ENCODE measurements around the gene IL12RB2.

IL12RB2 gene

DNA sequence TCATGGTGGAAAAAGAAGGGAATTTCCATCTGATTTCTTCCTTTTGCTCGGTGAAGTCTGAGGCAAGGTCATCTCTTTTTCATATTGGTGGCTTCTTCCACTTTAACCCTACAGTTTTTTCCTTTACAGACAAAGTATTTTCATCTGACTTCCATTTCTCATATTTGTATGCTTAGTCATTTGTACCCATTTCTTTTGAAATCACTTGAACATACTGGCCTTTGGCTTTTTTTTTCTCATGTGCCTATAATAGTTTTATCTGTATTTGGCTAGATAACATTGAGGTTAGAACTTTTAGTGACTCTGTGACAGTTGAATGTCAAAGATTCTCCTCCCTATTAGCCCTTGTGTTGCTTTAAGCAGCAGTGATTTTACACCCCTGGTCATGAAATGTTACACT is 27.7 kb downstream of the IL12RB2 start:
- Histone ChIP-seq H3K36me3 (ENCODE audit: insufficient read depth, low read length) (no peaks in the 10 kb centered on the region), H3K27me3 (ENCODE audit: control insufficient read depth in 1 of 2, insufficient read depth in 2 of 2, low read length in 2 of 2) (no peaks in the 10 kb centered on the region), H3K9me3 (ENCODE audit: low read length) (no peaks in the 10 kb centered on the region), H3K27ac (ENCODE audit: low read depth, low read length) (no peak overlapping the region), H3K9ac (ENCODE audit: low read length) (no peak overlapping the region), H3K4me1 (ENCODE audit: insufficient read depth, low read length) (peaks cover 10% of the 10 kb centered on the region), H3K4me3 (ENCODE audit: low read depth in 1 of 2, low read length in 2 of 2) (no peak overlapping the region)

DNA sequence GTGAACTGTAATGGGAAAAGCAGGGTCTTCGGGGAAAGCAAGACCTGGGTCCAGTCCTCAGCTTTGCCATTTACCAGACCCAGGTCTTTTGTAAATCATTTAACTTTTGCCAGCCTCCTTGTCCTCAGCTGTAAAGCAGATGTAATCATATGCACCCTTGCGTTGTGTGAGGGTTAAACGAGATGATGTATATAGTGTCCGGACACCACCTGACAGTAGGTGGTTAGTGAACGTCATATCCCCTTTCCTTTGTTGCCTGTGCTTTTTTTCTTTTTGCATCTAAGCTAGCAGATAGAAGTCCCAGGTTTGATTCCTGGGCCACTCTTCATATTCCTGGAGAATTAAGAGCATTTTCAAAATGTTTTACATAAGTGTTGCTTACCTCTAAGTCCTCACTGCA is 28.5 kb downstream of the IL12RB2 start:
- no peak overlapping the region for H3K9ac ChIP-seq (ENCODE audit: low read length)
- H3K36me3 ChIP-seq (ENCODE audit: insufficient read depth, low read length), result no peaks in the 10 kb centered on the region
- H3K27me3 ChIP-seq (ENCODE audit: control insufficient read depth in 1 of 2, insufficient read depth in 2 of 2, low read length in 2 of 2), result no peaks in the 10 kb centered on the region
- H3K27ac ChIP-seq (ENCODE audit: low read depth, low read length), result no peak overlapping the region
- H3K9me3 ChIP-seq (ENCODE audit: low read length), result no peaks in the 10 kb centered on the region
- H3K4me1 ChIP-seq (ENCODE audit: insufficient read depth, low read length), result peaks cover 10% of the 10 kb centered on the region
- H3K4me3 ChIP-seq (ENCODE audit: low read depth in 1 of 2, low read length in 2 of 2), result no peak overlapping the region

DNA sequence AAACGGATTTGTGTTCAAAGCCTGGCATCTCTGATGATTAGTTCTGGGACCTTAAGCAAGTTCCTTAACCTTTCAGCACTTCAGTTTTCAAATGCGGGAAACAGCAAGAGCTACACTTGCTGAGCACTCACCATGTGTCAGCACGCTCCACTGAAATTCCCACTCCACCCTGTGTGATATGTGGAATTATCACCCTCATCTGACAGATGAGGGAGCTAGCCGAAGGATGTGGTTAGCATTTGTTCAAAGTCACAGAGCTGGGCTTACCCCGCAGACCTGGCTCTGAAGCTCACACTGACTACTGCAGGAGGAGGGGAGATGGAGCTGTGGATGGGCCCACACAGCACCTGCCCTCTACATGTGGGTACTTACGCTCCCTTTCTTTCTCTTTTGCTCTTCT is 29.1 kb downstream of the IL12RB2 start:
- peaks cover 10% of the 10 kb centered on the region for H3K4me1 ChIP-seq (ENCODE audit: insufficient read depth, low read length)
- H3K4me3 ChIP-seq (ENCODE audit: low read depth in 1 of 2, low read length in 2 of 2), result no peak overlapping the region
- no peak overlapping the region for H3K9ac ChIP-seq (ENCODE audit: low read length)
- H3K27ac ChIP-seq (ENCODE audit: low read depth, low read length), result no peak overlapping the region
- H3K27me3 ChIP-seq (ENCODE audit: control insufficient read depth in 1 of 2, insufficient read depth in 2 of 2, low read length in 2 of 2), result no peaks in the 10 kb centered on the region
- H3K9me3 ChIP-seq (ENCODE audit: low read length), result no peaks in the 10 kb centered on the region
- H3K36me3 ChIP-seq (ENCODE audit: insufficient read depth, low read length), result no peaks in the 10 kb centered on the region

DNA sequence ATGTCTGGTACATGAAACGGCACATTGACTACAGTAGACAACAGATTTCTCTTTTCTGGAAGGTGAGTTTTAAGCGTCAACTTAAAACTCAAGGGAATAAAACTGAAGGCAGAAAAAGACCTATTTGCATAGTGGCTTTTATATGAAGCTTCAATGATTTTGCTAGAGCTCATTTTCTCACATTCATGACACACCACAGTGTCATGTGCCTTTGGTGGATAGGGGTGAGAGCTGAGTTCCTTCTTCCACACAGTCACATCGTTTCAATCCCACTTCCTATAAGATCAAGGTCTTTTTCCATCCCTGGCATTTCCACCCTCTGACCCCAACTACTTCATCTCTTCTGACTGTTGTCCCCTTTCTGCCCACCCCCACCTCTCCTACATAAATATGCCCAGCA is 31.0 kb downstream of the IL12RB2 start:
- Histone ChIP-seq H3K9ac (ENCODE audit: low read length) (no peak overlapping the region), H3K4me3 (ENCODE audit: low read depth in 1 of 2, low read length in 2 of 2) (no peak overlapping the region), H3K9me3 (ENCODE audit: low read length) (no peaks in the 10 kb centered on the region), H3K4me1 (ENCODE audit: insufficient read depth, low read length) (peaks cover 10% of the 10 kb centered on the region), H3K27me3 (ENCODE audit: control insufficient read depth in 1 of 2, insufficient read depth in 2 of 2, low read length in 2 of 2) (no peaks in the 10 kb centered on the region), H3K27ac (ENCODE audit: low read depth, low read length) (no peak overlapping the region), H3K36me3 (ENCODE audit: insufficient read depth, low read length) (no peaks in the 10 kb centered on the region)

DNA sequence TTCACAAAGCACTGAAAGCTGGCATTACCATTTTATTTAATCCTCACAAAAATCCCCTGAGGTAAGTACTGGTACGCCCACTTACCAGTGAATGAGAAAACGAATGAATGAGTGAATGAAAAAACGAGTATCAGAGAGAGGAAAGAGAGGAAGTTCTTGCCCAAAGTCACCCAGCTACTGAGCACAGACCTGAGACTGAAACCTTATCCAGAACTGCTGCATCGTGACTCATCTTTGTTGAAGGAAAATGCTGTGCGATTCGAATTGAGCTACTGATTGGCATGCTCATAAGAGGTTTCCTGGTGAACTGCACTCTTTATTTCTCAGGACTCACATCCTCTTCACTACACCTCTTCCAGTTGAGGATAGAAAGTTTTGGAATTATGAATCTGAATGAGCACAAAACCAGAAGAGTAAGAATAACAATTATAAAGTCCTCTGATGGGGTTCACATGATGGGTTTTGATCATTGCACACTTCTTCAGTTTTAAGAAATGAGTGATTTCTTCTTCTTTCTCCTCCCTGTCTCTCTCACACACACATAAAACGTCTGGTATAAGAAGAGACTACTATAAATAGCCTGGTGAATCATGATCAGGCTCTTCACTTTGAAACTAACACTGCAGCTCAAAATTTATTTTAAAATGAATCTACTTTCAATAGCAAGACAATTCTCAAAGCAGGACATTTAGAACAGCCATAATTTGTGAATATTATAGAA is 32.1 kb downstream of the IL12RB2 start:
- Histone ChIP-seq H3K4me3 (ENCODE audit: low read depth in 1 of 2, low read length in 2 of 2) (no peak overlapping the region), H3K27ac (ENCODE audit: low read depth, low read length) (no peak overlapping the region)

DNA sequence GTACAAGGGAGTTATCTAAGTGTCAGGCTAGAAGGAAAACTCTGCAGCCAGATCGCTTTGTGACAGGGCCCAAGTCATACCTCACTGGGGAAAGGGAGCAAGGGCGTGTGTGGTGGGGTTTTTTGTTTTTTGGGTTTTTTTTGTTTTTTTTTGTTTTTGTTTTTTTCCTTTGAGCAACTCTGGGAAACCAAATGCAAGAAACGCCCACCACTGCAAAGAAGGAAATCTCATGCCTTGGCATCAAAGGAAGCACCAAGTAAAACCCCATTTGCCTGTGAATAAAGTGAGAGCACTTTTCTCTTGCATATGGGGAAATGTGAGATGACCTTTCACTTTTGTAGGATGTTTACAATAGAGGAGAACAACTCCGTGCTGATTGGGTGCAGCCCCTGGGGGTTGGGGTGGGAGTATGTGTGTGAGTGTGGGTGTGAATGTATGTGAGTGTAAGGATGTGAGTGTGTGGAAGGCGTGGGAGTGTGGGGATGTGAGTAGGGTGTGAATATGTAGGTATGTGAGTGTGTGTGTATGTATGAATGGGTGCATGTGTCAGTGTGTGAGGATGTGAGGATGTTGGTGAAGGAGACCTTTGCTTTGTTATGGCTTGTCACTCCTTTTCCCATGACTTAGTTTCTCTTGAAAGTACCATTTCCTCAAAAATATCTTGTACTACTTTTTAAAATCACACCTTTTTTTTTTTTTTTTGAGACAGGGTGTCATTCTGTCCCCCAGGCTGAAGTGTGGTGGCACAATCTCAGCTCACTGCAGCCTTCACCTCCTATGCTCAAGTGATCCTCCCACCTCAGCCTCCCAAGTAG is 34.6 kb downstream of the IL12RB2 start:
- H3K4me3 ChIP-seq (ENCODE audit: low read depth in 1 of 2, low read length in 2 of 2), result no peak overlapping the region
- no peak overlapping the region for H3K9ac ChIP-seq (ENCODE audit: low read length)
- no peaks in the 10 kb centered on the region for H3K27me3 ChIP-seq (ENCODE audit: control insufficient read depth in 1 of 2, insufficient read depth in 2 of 2, low read length in 2 of 2)
- no peaks in the 10 kb centered on the region for H3K36me3 ChIP-seq (ENCODE audit: insufficient read depth, low read length)
- H3K4me1 ChIP-seq (ENCODE audit: insufficient read depth, low read length), result peaks cover 10% of the 10 kb centered on the region
- H3K9me3 ChIP-seq (ENCODE audit: low read length), result no peaks in the 10 kb centered on the region
- no peak overlapping the region for H3K27ac ChIP-seq (ENCODE audit: low read depth, low read length)

More for the DNA sequence above, 32.1 kb downstream of the IL12RB2 start:
- peaks cover 10% of the 10 kb centered on the region for H3K4me1 ChIP-seq (ENCODE audit: insufficient read depth, low read length)
- H3K27me3 ChIP-seq (ENCODE audit: control insufficient read depth in 1 of 2, insufficient read depth in 2 of 2, low read length in 2 of 2), result no peaks in the 10 kb centered on the region
- H3K9me3 ChIP-seq (ENCODE audit: low read length), result no peaks in the 10 kb centered on the region
- no peaks in the 10 kb centered on the region for H3K36me3 ChIP-seq (ENCODE audit: insufficient read depth, low read length)
- no peak overlapping the region for H3K9ac ChIP-seq (ENCODE audit: low read length)

DNA sequence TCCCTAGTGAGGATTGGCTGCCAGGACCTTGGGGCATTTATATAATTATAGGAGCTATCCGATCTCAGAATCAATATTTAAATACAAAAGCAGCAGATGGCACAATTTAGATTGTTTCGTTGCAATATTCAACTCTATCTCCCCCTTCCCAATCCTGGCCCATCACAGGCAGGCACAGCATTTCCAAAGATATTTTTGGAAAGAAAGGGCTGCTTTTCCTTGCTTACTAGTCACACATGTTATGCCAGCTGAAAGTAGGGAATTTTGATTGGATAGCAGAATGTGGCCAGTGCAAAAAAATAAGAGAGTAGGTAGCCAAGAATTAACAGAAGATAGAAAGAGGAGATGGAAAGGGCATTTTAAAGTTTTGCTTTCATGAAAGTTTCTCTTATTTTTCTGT is 37.9 kb downstream of the IL12RB2 start:
- no peaks in the 10 kb centered on the region for H3K9me3 ChIP-seq (ENCODE audit: low read length)
- H3K27me3 ChIP-seq (ENCODE audit: control insufficient read depth in 1 of 2, insufficient read depth in 2 of 2, low read length in 2 of 2), result no peaks in the 10 kb centered on the region
- H3K4me3 ChIP-seq (ENCODE audit: low read depth in 1 of 2, low read length in 2 of 2), result no peak overlapping the region
- no peaks in the 10 kb centered on the region for H3K4me1 ChIP-seq (ENCODE audit: insufficient read depth, low read length)
- H3K9ac ChIP-seq (ENCODE audit: low read length), result no peak overlapping the region
- H3K36me3 ChIP-seq (ENCODE audit: insufficient read depth, low read length), result no peaks in the 10 kb centered on the region
- no peak overlapping the region for H3K27ac ChIP-seq (ENCODE audit: low read depth, low read length)

DNA sequence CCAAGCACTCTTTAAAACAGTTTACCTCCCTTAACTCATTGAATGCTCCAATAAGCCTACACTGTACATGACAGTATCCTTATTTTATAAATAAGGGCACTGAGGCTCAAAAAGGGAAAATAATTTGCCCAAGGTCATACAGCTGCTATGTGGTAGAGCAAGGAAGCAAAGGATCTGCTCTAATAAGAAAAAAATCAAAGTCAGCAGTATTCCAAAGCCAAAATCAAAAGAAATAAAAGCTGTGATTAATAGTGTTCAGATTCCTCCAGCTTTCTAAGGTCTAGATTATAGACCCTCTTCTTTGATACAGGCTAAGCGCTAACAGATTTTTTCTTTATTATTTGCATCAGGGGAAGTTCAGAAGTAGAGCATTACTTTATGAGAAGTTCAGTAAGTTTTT is 39.3 kb downstream of the IL12RB2 start:
- H3K27ac ChIP-seq (ENCODE audit: low read depth, low read length), result no peak overlapping the region
- H3K9me3 ChIP-seq (ENCODE audit: low read length), result no peaks in the 10 kb centered on the region
- H3K36me3 ChIP-seq (ENCODE audit: insufficient read depth, low read length), result no peaks in the 10 kb centered on the region
- H3K4me3 ChIP-seq (ENCODE audit: low read depth in 1 of 2, low read length in 2 of 2), result no peak overlapping the region
- no peaks in the 10 kb centered on the region for H3K4me1 ChIP-seq (ENCODE audit: insufficient read depth, low read length)
- no peak overlapping the region for H3K9ac ChIP-seq (ENCODE audit: low read length)
- no peaks in the 10 kb centered on the region for H3K27me3 ChIP-seq (ENCODE audit: control insufficient read depth in 1 of 2, insufficient read depth in 2 of 2, low read length in 2 of 2)

DNA sequence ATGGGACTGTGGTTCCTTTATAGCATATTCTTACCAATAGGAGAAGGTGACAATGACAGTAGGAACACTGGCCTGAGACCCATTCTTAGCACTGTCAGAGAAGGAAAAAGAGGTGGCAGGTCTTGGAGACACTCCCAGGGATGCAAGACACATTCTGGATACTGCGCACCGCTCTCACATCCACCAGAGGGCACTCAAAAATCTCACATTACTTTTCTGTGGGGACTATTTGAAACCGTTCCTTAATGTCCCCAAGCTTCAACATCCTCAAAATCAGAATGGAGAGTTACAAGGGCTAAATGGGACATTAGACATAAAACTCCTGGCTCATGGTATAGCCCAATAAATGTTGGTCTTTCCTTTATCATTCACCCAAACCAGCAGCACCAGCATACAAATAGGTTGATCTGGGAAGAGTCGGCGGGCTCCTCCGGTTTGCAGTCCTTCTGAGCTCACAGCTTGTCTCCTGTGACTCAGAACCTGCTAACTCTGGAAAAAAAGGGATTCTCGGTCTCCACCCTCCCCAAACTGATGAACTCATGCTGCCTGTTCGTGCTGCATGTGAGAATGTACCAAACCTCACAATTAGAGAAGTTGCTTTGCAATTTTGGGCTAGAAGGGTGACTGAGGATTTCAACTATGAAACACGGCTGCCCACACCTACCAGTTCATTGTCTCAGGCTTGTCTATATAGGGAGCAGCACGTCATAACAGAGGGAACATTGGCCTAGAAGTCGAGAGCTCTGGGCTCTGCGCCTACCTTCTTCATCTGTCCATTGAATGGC is 40.2 kb downstream of the IL12RB2 start:
- H3K9ac ChIP-seq (ENCODE audit: low read length), result no peak overlapping the region
- H3K36me3 ChIP-seq (ENCODE audit: insufficient read depth, low read length), result no peaks in the 10 kb centered on the region
- H3K4me1 ChIP-seq (ENCODE audit: insufficient read depth, low read length), result no peaks in the 10 kb centered on the region
- H3K27me3 ChIP-seq (ENCODE audit: control insufficient read depth in 1 of 2, insufficient read depth in 2 of 2, low read length in 2 of 2), result no peaks in the 10 kb centered on the region
- no peaks in the 10 kb centered on the region for H3K9me3 ChIP-seq (ENCODE audit: low read length)
- no peak overlapping the region for H3K4me3 ChIP-seq (ENCODE audit: low read depth in 1 of 2, low read length in 2 of 2)
- no peak overlapping the region for H3K27ac ChIP-seq (ENCODE audit: low read depth, low read length)

DNA sequence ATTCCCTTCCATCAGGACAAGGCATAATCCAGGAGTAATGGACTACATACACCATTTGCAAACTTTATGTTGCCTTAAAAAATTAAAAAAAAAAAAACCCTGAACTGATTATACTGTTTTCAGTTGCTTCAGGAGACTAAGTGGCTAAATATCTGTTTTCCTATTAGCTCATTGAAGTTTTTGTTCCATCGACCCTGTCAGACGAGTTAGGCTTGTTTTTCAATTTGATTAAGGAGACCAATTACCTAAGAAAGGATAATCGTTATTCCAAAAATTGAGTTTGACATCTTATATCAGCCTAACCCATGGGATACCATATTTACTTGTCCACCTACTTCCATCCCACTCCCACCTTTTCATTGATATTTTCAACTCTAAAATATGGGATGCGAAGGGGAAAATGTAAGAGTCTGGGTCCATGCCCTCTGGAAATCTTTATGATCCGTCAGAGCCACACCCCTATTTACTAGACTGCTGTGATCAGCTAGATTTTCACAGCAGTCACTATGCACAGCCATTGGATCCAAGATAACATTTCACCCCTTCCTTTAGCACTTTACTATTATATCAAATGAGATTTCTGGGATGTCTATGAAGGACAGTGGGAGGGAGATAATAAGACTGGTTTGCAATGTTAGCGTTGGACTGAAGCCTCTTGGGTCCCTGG is 41.0 kb downstream of the IL12RB2 start:
- Histone ChIP-seq H3K27me3 (ENCODE audit: control insufficient read depth in 1 of 2, insufficient read depth in 2 of 2, low read length in 2 of 2) (no peaks in the 10 kb centered on the region), H3K9me3 (ENCODE audit: low read length) (no peaks in the 10 kb centered on the region), H3K4me3 (ENCODE audit: low read depth in 1 of 2, low read length in 2 of 2) (no peak overlapping the region), H3K4me1 (ENCODE audit: insufficient read depth, low read length) (no peaks in the 10 kb centered on the region), H3K27ac (ENCODE audit: low read depth, low read length) (no peak overlapping the region), H3K9ac (ENCODE audit: low read length) (no peak overlapping the region), H3K36me3 (ENCODE audit: insufficient read depth, low read length) (no peaks in the 10 kb centered on the region)

DNA sequence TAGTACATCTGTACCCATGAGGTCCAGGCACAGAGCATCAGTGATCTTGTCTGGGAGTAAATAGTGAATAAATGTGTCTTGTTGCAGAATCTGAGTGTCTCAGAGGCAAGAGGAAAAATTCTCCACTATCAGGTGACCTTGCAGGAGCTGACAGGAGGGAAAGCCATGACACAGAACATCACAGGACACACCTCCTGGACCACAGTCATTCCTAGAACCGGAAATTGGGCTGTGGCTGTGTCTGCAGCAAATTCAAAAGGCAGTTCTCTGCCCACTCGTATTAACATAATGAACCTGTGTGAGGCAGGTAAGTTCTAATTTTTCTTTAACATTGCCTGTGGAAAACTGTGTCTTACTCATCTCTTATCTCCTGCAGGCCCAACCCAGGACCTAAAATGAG is 43.1 kb downstream of the IL12RB2 start:
- H3K4me1 ChIP-seq (ENCODE audit: insufficient read depth, low read length), result no peaks in the 10 kb centered on the region
- no peak overlapping the region for H3K27ac ChIP-seq (ENCODE audit: low read depth, low read length)
- H3K4me3 ChIP-seq (ENCODE audit: low read depth in 1 of 2, low read length in 2 of 2), result no peak overlapping the region
- H3K9me3 ChIP-seq (ENCODE audit: low read length), result no peaks in the 10 kb centered on the region
- H3K9ac ChIP-seq (ENCODE audit: low read length), result no peak overlapping the region
- no peaks in the 10 kb centered on the region for H3K36me3 ChIP-seq (ENCODE audit: insufficient read depth, low read length)
- H3K27me3 ChIP-seq (ENCODE audit: control insufficient read depth in 1 of 2, insufficient read depth in 2 of 2, low read length in 2 of 2), result no peaks in the 10 kb centered on the region
